Measurements from ENCODE around the gene OR5B12. TPM values are rescaled to one million over a fixed set of nuclear protein-coding genes. Genes with fewer than 3 reads are reported as not detected.

The OR5B12 gene
- total and polyA plus RNA-seq, 10 of the 15 experiments (the other 5 are each of a cell fraction or from before 2014, with no cell fraction given) = 0.29 TPM; not detected in 9

GRCh38 chr11:58406774-58407173 is 35.3 kb downstream of the OR5B12 start, which contains the start of gene OR5B3:
OR5B3 (minus strand) TSS chr11:58406874; CDS start chr11:58403409, 3,465 bp downstream.
- H2AFZ ChIP-seq (ENCODE audit: control insufficient read depth, low read depth, low read length) = no peak within 1 kb of the TSS
- no peak within 1 kb of the TSS for H3K4me3 ChIP-seq
- ChIA-PET RAD21 (ENCODE audit: unreplicated experiment) (no interaction called here), SMC1A (ENCODE audit: uncharacterized antibody, unreplicated experiment) (no interaction called here), CTCF (interaction anchor here (1.3 kb wide), 1 partner anchor 106 kb away, joined by 4 read pairs; no protein-coding TSS in a partner anchor), POLR2A (no interaction called here)
- DNase-seq (ENCODE audit: low read depth, low spot score) (no peak), ATAC-seq (no peak), FAIRE-seq (no peak)
- H3K79me2 ChIP-seq (ENCODE audit: control insufficient read depth, insufficient read depth, low read length) = no peaks in the 10 kb centered on the region
- H4K20me1 ChIP-seq (ENCODE audit: control insufficient read depth, insufficient read depth) = no peaks in the 10 kb centered on the region
- H3K9ac ChIP-seq (ENCODE audit: control insufficient read depth, insufficient read depth, low read length) = no peak within 1 kb of the TSS
- no peaks in the 10 kb centered on the region for H3K4me1 ChIP-seq (ENCODE audit: control insufficient read depth, insufficient read depth, low read length)
- H3K27me3 ChIP-seq (replicated peaks in 1 of 2; ENCODE audit: control insufficient read depth in 2 of 2, insufficient read depth in 2 of 2, low read length in 1 of 2) = no peaks in the 10 kb centered on the region
- no TSS peak for BruUV-seq (replicated peaks)
- H3K4me2 ChIP-seq (ENCODE audit: control insufficient read depth, insufficient read depth) = no peak within 1 kb of the TSS
- 27% methylated on average over 1 of the region's 1 CpG for WGBS (ENCODE audit: insufficient coverage, insufficient replicate concordance, low lambda C conversion rate, missing lambda C conversion rate)
- intact Hi-C loops (cut with micrococcal nuclease; ENCODE audit: unreplicated experiment) = no loop called here
- no peak within 1 kb of the TSS for H3K27ac ChIP-seq (ENCODE audit: control insufficient read depth, insufficient read depth)
- no peaks in the 10 kb centered on the region for H3K36me3 ChIP-seq (ENCODE audit: control insufficient read depth in 2 of 2, insufficient read depth in 2 of 2, low read length in 1 of 2)
- in situ Hi-C loops (cut with MboI) = no loop called here
- no peaks in the 10 kb centered on the region for H3K9me3 ChIP-seq (replicated peaks; ENCODE audit: control insufficient read depth, insufficient read depth, low read length)
- TF ChIP-seq JUND (IDR thresholded peaks at IDR 0.05; ENCODE audit: low read depth, low read length) = no peak
- TF ChIP-seq ZNF207 (IDR thresholded peaks at IDR 0.05; ENCODE audit: borderline replicate concordance) = no peak
- no peak for TF ChIP-seq TCF7 (IDR thresholded peaks at IDR 0.05; ENCODE audit: borderline replicate concordance)
- no peak for TF ChIP-seq ATF7 (IDR thresholded peaks at IDR 0.05; ENCODE audit: low read depth)
- no peak for TF ChIP-seq MYC (IDR thresholded peaks at IDR 0.05; ENCODE audit: insufficient read depth, insufficient read length, insufficient replicate concordance, low read length, severe bottlenecking)
- TF ChIP-seq POLR2AphosphoS5 (IDR thresholded peaks at IDR 0.05; ENCODE audit: low read length) = no peak
- no peak for TF ChIP-seq CHD1 (IDR thresholded peaks at IDR 0.05; ENCODE audit: low read depth, low read length)
- no peak for TF ChIP-seq MEF2A (IDR thresholded peaks at IDR 0.05; ENCODE audit: insufficient read depth, low read depth, low read length)
- TF ChIP-seq ZNF687 (IDR thresholded peaks at IDR 0.05) = no peak
- TF ChIP-seq WRNIP1 (IDR thresholded peaks at IDR 0.05; ENCODE audit: borderline replicate concordance, low read depth, low read length) = no peak
- no peak for TF ChIP-seq SREBF2 (IDR thresholded peaks at IDR 0.05; ENCODE audit: low read length)
- no peak for TF ChIP-seq ESRRA (IDR thresholded peaks at IDR 0.05; ENCODE audit: low read length)
- TF ChIP-seq, protein P1, sequence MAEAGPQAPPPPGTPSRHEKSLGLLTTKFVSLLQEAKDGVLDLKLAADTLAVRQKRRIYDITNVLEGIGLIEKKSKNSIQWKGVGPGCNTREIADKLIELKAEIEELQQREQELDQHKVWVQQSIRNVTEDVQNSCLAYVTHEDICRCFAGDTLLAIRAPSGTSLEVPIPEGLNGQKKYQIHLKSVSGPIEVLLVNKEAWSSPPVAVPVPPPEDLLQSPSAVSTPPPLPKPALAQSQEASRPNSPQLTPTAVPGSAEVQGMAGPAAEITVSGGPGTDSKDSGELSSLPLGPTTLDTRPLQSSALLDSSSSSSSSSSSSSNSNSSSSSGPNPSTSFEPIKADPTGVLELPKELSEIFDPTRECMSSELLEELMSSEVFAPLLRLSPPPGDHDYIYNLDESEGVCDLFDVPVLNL (IDR thresholded peaks at IDR 0.05; ENCODE audit: low read depth, low read length) = no peak
- TF ChIP-seq SPI1 (IDR thresholded peaks at IDR 0.05; ENCODE audit: borderline replicate concordance, insufficient read depth, low read depth, low read length) = no peak
- TF ChIP-seq NR2F1 (conservative IDR thresholded peaks at IDR 0.05) = no peak
- TF ChIP-seq RELB (IDR thresholded peaks at IDR 0.05; ENCODE audit: low read depth) = no peak
- no peak for TF ChIP-seq NFYA (IDR thresholded peaks at IDR 0.05; ENCODE audit: borderline replicate concordance, low read depth, low read length)

All from GM12878 (cell line).